HG03103 (cell line): ENCODE results near the gene PCSK5.

Source experiments
- ATAC-seq: cut with Tn5 transposase; IDR thresholded peaks from one replicate; pipeline ENCODE4 v1.9.1; 2021; ENCODE audit warnings: low read depth; ENCODE audit not compliant: unreplicated experiment

Gene PCSK5

GRCh38 chr9:75998096-75998780, 107.8 kb downstream of the PCSK5 start:
- no peak for ATAC-seq

- no peak for ATAC-seq
Observed at GRCh38 chr9:76001459-76001858, 111.0 kb downstream of the PCSK5 start.

- ATAC-seq, result no peak
Observed at GRCh38 chr9:76003041-76003440, 112.6 kb downstream of the PCSK5 start.

GRCh38 chr9:76004526-76004925, 114.1 kb downstream of the PCSK5 start:
- ATAC-seq, result no peak

- ATAC-seq, result no peak
Observed at GRCh38 chr9:76007935-76008334, 117.5 kb downstream of the PCSK5 start.

GRCh38 chr9:76013809-76014208, 123.3 kb downstream of the PCSK5 start:
- no peak for ATAC-seq

- no peak for ATAC-seq
Observed at GRCh38 chr9:76018235-76018634, 127.8 kb downstream of the PCSK5 start.

- ATAC-seq, result no peak
Observed at GRCh38 chr9:76018761-76019160, 128.3 kb downstream of the PCSK5 start.

- no peak for ATAC-seq
Observed at GRCh38 chr9:76020652-76021051, 130.2 kb downstream of the PCSK5 start.

- no peak for ATAC-seq
Observed at GRCh38 chr9:76022317-76022716, 131.8 kb downstream of the PCSK5 start.

GRCh38 chr9:76023715-76024195, 133.3 kb downstream of the PCSK5 start:
- no peak for ATAC-seq

GRCh38 chr9:76025286-76025685, 134.8 kb downstream of the PCSK5 start:
- no peak for ATAC-seq

GRCh38 chr9:76026796-76027195, 136.3 kb downstream of the PCSK5 start:
- no peak for ATAC-seq

GRCh38 chr9:76027416-76027815, 136.9 kb downstream of the PCSK5 start:
- no peak for ATAC-seq

- ATAC-seq, result no peak
Observed at GRCh38 chr9:76027861-76028260, 137.4 kb downstream of the PCSK5 start.

GRCh38 chr9:76032038-76032796, 141.7 kb downstream of the PCSK5 start:
- ATAC-seq, result no peak

- no peak for ATAC-seq
Observed at GRCh38 chr9:76032797-76033373, 142.4 kb downstream of the PCSK5 start.

- ATAC-seq, result no peak
Observed at GRCh38 chr9:76034049-76034448, 143.6 kb downstream of the PCSK5 start.

GRCh38 chr9:76036762-76037161, 146.3 kb downstream of the PCSK5 start:
- no peak for ATAC-seq

GRCh38 chr9:76037587-76038225, 147.2 kb downstream of the PCSK5 start:
- no peak for ATAC-seq

- no peak for ATAC-seq
Observed at GRCh38 chr9:76038431-76038830, 148.0 kb downstream of the PCSK5 start.
